HG03280 (cell line): ENCODE data around the gene THOC1.
A peak's percentile ranks its signal among the peaks of the same experiment; 100 is the strongest.
"Not testable (repeated sequence)": the region's sequence is repeated elsewhere in the genome, so short reads cannot be mapped to it uniquely, and the experiment has no call there.

ENCODE experiments used
- ATAC-seq: cut with Tn5 transposase; IDR thresholded peaks from one replicate; pipeline ENCODE4 v1.9.1; 2021; ENCODE audit warnings: mild to moderate bottlenecking, moderate library complexity; ENCODE audit not compliant: unreplicated experiment

Gene THOC1, protein sequence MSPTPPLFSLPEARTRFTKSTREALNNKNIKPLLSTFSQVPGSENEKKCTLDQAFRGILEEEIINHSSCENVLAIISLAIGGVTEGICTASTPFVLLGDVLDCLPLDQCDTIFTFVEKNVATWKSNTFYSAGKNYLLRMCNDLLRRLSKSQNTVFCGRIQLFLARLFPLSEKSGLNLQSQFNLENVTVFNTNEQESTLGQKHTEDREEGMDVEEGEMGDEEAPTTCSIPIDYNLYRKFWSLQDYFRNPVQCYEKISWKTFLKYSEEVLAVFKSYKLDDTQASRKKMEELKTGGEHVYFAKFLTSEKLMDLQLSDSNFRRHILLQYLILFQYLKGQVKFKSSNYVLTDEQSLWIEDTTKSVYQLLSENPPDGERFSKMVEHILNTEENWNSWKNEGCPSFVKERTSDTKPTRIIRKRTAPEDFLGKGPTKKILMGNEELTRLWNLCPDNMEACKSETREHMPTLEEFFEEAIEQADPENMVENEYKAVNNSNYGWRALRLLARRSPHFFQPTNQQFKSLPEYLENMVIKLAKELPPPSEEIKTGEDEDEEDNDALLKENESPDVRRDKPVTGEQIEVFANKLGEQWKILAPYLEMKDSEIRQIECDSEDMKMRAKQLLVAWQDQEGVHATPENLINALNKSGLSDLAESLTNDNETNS

DNA sequence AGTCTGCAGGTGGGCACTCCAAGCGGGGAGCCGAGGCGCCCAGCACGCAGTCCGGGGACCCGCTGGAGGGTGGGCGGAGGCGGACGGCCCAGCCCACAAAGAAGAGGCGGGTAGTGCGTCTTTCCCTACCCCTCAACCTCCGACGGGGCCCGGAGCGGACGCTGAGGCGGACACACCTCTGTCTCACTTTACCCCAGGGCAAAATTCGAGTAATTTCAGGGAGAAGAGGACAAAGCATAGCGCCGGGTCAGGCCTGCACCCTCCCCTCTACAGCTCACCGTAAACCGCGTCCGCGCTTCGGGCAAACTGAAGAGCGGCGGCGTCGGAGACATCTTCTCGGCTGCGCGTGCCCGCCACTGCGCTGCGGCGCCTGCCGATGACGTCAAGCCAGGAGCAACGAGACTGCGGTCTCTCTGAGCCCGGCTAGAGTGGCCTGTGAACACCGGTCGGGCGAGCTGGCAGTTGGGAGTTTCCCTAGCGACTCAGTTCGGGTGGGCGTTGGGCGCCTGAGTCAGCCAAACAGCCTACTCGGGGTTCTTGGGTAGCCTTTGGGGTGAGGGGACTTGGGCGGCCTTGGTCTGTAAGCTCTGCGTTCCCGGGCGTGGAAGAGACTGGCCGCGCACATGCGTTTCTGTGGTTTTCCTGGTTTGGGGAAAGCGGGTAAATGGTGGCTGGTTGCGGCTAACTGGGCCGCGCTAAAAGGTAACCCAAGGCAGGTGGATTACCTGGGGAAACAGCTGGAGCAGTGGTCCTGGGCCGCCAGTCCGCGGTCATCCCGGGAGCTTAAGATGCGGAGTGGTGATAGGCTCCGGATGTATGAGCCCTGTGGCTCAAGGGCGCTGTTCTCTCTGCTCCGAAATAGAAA is at the start of gene THOC1:
THOC1 (minus strand) TSS at position 360 of the 865 bp plus-strand sequence; CDS start at position 332, 28 bp downstream.
- ATAC-seq = peak; percentile 92

DNA sequence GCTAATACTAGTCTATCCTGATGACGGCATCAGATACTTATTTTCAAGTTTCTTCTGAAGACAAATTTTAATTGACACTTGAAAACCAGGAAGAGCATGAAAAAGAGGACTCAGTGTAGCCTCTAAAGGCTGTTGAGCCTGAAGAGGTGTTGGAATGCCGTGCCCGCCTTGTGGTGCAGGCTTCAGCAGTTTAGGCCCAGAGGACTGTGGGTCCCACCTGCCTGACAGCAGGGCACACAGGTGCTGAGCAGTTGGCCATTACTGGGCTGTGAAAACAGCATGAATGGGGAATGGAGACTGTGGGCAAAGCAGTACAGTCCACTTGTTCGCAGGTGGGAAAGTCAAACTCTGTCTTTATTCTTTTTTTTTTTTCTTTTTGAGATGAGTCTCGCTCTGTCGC is 49.8 kb upstream of the THOC1 start:
- no peak for ATAC-seq

GRCh38 chr18:316393-316792 is 48.5 kb upstream of the THOC1 start:
- no peak for ATAC-seq

GRCh38 chr18:313931-314330 is 46.1 kb upstream of the THOC1 start:
- ATAC-seq = no peak

DNA sequence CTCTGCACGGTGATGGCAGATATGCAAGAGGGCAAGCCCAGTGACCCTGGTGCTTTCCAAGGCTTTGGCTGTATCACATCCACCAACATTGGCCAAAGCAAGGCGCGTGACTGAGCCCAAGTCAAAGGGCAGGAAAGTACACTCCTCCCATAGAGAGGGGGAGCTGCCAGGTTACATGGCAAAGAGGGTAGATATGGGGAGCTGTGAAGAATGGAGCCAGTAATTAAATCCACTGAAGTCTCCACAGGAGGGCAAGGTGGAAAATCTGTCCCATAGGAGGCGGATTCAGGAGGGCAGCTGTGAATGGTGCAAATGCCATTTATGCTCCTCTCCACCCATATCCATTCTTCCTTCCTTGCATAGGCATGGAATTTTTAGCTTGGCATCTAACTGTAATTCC is 44.6 kb upstream of the THOC1 start:
- no peak for ATAC-seq

GRCh38 chr18:310042-310441 is 42.2 kb upstream of the THOC1 start:
- no peak for ATAC-seq

DNA sequence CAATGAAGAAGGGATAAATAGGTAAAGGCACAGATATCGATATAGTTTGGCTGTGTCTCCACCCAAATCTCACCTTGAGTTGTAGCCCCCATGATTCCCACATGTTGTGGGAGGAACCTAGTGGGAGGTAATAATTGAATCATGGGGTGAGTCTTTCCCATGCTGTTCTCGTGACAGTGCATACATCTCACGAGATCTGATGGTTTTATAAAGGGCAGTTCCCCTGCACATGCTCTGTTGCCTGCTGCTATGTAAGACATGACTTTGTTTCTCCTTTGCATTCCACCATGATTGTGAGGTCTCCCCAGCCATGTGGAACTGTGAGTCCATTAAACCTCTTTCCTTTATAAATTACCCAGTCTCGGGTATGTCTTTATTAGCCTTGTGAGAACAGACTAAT is 40.2 kb upstream of the THOC1 start:
- not testable (repeated sequence) for ATAC-seq

- ATAC-seq = no peak
Measured at GRCh38 chr18:306608-307255, 38.9 kb upstream of the THOC1 start.

DNA sequence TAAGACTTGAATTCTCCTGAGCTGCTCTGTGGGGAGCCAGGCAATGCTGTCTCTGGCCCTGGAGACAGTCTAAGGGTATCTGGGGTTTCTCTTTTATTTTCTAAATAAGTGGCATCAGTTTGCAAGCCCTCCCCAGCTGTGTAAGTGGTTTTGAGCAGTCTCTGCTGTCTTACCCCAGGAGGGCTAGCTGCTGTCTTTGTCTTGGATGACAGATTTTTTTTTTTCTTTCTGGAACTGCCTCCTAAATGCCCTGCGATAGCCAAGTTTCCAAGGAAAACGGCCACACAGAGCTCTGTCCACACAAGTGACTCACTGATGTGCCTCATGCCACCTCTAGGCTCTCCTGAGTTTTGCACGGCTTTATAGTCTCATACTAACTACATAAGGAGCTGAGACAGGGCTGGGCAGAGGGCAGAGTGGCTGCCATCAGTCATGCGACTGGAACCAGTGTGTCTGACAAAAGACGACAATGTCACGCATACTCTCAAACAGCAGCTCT is 37.2 kb upstream of the THOC1 start:
- ATAC-seq = no peak

DNA sequence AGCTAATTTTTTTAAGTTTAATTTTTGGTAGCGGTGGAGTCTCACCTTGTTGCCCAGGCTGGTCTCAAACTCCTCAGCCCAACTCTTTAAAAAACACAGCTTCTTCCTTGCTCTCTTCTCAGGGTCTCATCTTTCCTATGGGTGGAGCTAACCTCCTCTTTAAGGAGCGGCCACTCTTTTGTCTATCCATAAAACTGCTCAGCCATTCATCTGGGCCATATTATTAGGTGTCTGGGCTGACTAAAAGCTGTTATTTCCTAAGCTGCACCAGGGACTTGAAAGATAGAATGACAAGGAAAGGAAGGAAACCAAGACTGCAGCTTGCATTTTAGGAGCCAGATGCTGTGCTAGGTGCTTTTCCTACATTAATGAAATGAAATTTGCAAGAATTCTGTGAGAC is 35.8 kb upstream of the THOC1 start:
- ATAC-seq = no peak

GRCh38 chr18:303011-303410 is 35.2 kb upstream of the THOC1 start:
- ATAC-seq = no peak

DNA sequence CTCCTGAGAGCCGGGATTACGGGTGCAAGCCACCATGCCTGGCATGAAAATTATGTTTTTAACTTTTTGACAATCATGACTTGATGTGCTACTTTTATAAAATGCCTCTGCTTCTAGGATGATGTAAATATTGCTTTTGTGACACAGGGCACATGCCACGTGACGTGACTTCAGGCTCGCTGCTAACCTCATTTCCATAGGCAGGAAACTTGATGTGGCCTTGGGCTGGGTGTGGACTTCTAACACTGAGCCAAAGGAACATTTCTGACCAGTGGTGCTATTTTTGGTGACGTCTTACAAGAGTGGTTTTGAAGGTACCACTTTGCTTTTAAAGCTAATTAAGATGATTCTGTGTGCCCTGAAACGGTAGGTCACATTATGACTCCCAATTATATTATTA is 34.2 kb upstream of the THOC1 start:
- ATAC-seq = no peak

DNA sequence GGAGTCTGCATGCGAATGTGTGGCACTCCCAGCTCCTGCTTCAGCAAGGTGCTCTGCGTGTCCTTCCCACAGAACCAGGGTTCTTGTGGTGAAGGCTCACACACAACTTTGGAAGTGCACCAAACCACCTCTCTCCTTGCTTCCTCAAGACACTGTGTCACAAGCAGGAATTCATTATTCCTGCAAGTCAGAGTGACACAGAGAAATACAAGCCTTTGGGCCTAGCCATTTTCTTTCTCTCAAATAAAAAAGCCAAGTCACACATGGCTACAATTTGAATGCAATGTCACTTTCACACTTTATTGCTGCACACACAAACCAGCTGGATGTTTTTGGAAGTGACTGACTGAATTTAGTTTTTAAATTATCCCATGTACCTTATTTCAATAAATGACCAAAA is 30.1 kb upstream of the THOC1 start:
- no peak for ATAC-seq

- no peak for ATAC-seq
Measured at GRCh38 chr18:295756-296490, 28.1 kb upstream of the THOC1 start.

GRCh38 chr18:294566-294965 is 26.7 kb upstream of the THOC1 start:
- no peak for ATAC-seq

- no peak for ATAC-seq
Measured at GRCh38 chr18:293536-293935, 25.7 kb upstream of the THOC1 start.

GRCh38 chr18:292271-292670 is 24.4 kb upstream of the THOC1 start:
- ATAC-seq = no peak

DNA sequence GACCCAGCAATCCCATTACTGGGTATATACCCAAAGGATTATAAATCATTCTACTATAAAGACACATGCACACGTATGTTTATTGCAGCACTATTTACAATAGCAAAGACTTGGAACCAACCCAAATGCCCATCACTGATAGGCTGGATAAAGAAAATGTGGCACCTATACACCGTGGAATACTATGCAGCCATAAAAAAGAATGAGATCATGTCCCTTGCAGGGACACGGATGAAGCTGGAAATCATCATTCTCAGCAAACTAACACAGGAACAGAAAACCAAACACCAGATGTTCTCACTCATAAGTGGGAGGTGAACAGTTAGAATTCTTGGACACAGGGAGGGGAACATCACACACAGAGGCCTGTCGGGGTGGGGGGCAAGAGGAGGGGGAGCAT is 22.1 kb upstream of the THOC1 start:
- not testable (repeated sequence) for ATAC-seq

GRCh38 chr18:289026-289425 is 21.2 kb upstream of the THOC1 start:
- no peak for ATAC-seq
